Stimulated activated CD4-positive, alpha-beta T cell treated with anti-CD3 and anti-CD28 coated beads, TNF-alpha, amount 100 ng/mL, for 1 hour (primary cell): Measurements from ENCODE around the gene COQ2.

Experiments used
- DNase-seq, 3 donors: peaks; one replicate each; pipeline ENCODE4 v3.0.0-alpha.2; 2020; ENCODE audit warnings: low read depth in 3 of 3, low spot score in 1 of 3

COQ2 gene

GRCh38 chr4:83219344-83220331 is 65.0 kb downstream of the COQ2 start:
- peak in 1 of 3 donors; percentile 33 for DNase-seq

GRCh38 chr4:83217721-83218522 is 66.7 kb downstream of the COQ2 start:
- peak in 1 of 3 donors; percentile 30 for DNase-seq

GRCh38 chr4:83216959-83217683 is 67.5 kb downstream of the COQ2 start:
- DNase-seq = no peak

- DNase-seq = no peak
These were observed 70.5 kb downstream of the COQ2 start for GRCh38 chr4:83214079-83214478.
